GM19463 (cell line): ENCODE results near the gene ACACA.

Experiments
- ATAC-seq: cut with Tn5 transposase; IDR thresholded peaks from one replicate; pipeline ENCODE4 v1.9.1; 2021; ENCODE audit warnings: mild to moderate bottlenecking, moderate library complexity; ENCODE audit not compliant: unreplicated experiment

The ACACA gene

DNA sequence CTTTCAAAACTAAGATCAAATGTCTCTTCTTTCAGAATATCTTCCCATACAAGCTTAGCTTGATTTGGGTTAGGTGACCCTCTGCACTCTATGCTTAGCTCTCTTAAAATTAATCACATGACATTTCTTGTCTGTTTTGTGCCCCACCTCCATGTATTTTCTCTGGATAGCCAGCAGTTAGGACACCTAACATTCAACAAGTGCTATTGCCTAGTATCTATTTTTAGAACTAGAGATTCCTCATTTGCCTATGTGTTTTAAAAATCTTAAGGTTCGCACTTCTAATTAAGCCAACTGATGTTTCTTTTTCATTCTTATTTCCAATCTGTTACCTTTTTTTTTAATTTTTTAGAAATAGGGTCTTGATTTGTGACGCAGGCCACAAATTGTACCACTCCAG, 160.6 kb downstream of the ACACA start:
- no peak for ATAC-seq

GRCh38 chr17:37240381-37240780, 166.3 kb downstream of the ACACA start:
- no peak for ATAC-seq

DNA sequence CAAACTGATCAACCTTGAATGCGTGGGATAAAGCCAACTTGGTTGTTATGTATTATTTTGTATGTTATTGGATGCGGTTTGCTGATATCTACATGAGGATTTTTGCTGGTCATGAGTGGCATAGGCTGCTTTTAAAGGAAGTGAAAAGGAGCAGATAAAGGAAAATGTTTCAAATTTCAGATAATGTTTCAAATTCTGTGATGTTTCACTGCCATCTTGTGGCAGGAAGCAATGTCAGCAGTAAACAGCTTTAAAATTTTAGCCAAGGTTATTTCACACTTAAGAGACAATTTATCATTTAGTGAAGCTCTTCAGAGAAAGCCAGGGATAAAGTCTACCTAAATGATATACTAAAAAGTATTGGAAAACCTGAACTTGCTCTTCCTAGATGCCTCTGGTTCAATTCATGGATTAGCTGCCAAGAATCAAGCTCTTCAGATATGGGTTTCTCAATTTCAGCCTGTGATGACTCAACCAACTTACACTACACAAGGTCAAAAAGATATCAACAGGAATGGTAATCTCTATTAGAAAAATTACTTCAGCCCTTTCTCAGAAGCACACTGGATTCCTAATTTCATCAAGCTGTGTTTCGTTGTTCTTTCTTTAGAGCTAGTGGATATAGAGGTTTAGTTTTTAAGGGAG, 166.8 kb downstream of the ACACA start:
- no peak for ATAC-seq

DNA sequence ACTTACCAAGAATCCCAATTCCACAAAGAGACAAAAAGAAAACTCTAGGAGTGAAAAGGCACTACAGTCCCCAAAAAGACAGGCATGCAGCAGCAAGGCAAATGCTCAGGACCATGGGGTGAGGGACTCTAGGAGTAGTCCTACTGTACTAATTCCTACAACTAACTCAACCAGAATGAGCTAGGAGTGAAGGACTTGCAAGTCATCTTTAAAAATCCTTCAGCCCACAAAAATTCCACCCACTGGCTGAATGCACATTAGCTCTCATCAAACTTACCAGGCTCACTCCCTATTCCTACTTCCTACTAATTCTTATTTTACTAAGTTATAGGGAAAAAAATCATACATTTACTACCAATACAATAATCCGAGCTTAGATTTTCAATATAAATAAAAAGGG, 172.5 kb downstream of the ACACA start:
- ATAC-seq = no peak

DNA sequence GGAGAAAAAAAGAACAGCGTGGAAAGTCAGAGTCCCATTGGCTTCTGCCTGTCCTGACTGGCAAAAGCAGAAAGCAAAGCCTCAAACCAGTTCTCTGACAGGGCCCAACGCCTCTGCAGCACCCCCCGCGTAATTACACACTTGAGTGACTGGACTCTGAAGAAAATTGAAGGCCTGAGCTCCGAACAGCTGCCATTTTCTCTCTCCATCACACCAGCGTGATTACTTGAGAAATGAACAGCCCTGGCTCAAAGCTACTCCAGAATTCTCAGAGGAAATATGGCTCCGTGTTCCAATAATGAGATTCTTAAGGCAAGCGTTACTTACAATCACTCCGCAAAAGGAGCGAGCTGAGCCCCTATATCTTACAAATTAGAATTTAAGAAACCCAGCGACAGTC, 173.6 kb downstream of the ACACA start:
- no peak for ATAC-seq

DNA sequence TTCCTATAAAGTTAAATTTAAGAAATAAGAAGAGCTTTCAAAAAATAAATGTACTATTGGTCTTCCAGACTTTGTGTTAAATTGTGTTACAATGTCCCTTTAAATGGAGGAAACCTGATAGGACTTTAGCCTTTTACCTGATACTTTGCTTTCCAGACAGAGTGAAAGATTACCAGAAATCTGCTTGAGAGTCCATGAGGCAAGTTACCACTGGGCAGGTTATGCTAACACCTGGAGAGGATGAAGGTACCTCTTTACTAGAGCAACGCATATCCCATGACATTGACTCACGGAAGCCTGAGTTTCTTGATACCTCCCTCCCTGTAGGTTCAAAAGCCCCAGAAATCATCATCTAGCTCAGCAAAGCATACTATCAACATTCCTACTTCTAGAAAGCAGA, 174.7 kb downstream of the ACACA start:
- no peak for ATAC-seq

DNA sequence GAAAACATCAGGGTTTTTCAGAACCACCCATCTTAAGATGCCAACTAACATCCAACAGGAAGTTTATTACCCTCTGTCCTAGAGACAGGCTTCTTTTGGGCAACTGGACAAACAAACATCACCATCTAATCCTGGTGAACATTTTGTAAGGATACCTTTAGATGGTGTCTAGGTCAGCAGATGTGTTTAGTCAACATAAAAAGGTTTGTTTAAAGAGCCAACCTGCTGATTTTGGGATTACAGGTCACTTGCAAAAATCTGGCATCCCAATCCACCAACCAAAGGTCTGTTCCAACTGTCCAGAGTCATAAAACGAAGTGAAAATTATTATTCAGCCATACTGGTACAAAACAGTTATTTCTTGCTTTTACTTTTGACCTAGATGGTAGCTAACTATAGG, 176.0 kb downstream of the ACACA start:
- ATAC-seq = no peak

- no peak for ATAC-seq
Measured at GRCh38 chr17:37225465-37225864, 181.2 kb downstream of the ACACA start.

- ATAC-seq = no peak
Measured at GRCh38 chr17:37221865-37222264, 184.8 kb downstream of the ACACA start.

DNA sequence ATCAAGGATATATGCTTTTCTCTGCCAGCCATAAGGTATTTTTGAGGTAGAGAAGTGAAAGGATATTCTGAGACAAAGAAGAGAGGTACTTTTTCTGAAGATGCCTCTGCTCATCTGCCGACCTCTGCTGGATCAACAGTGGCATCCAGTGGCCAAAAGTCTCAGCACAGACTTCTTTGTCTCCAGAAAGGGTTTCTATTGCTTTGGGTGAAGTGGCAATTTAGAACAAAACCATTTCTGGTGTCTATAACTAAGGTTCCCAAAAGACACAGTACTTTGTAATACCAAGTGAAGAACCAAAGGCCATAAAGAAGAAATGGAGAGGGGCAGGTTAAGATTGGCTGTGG, 186.1 kb downstream of the ACACA start:
- no peak for ATAC-seq

DNA sequence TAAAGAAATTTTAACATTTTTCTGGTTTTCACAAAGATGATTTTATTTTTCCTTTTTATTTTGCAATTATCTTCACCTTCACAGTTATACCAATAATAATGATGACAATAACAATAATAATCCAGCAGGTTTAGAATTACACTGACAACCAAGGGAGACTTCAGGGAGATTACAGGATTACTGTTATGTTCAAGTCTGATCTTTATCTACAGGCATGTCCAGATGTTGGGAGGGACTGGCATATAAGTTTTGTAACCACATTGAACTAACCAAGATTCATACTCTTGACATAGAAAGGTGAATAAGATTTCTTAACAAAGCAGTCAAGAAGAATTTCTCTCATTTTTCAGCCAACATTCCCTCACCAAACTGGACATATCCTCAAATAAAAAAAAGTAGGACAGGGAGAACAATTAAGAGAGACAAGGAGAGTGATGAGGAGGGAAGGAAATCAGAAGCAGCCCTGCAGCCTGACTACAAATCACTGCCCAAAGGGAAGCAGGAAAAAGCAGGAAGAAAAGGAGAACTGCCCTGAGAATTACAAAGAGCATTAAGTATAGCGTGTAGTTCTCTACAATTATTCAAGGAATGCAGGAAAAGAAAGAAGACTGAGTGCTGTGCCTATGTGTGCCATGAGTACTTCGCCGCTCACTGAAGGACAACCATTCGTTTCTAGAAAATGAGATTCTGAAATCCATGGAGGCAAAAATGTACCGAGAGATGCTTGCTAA, 186.6 kb downstream of the ACACA start:
- no peak for ATAC-seq

- ATAC-seq = no peak
Measured at GRCh38 chr17:37218849-37219248, 187.8 kb downstream of the ACACA start.

DNA sequence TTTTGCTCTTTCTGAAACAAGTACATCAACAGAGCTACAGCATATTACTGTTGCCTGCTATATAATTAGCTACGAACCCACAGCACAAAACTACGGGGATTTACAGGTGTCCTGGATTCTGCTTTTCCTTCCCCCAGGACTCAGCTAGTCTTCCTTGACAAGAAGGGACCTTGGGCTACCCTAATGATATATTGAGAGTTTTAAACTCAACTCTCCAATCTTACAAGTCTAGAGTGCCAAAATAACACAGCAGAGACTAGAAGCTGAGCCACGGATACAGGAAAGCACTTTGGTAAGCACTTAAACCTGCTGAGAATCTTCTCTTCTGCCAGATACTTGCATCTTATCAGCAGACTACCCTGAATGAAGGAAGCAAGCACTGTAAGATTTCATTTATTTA, 192.2 kb downstream of the ACACA start:
- ATAC-seq = no peak

- ATAC-seq = no peak
Measured at GRCh38 chr17:37213927-37214326, 192.7 kb downstream of the ACACA start.

GRCh38 chr17:37212179-37212578, 194.5 kb downstream of the ACACA start:
- ATAC-seq = no peak

- no peak for ATAC-seq
Measured at GRCh38 chr17:37211136-37211535, 195.5 kb downstream of the ACACA start.

GRCh38 chr17:37207103-37207502, 199.5 kb downstream of the ACACA start:
- ATAC-seq = no peak

GRCh38 chr17:37206299-37206698, 200.3 kb downstream of the ACACA start:
- no peak for ATAC-seq

DNA sequence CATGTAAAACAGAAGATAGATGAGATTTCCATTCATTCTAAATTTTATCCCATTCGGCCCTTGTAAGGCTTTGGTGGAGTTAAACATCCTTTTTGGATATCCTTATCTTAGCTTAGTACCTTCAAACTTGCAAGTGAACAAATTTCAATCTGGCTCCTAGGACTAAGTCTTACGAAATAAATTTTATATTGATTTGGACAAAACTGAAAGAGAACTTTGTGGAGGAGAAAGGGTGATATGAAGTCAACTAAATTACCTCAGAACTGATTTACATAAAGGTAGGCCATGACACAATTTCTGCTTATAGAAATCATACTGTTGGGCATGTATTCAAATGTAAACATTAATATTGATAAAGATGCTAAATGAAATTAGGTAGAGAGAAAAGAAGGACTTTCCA, 206.1 kb downstream of the ACACA start:
- no peak for ATAC-seq

DNA sequence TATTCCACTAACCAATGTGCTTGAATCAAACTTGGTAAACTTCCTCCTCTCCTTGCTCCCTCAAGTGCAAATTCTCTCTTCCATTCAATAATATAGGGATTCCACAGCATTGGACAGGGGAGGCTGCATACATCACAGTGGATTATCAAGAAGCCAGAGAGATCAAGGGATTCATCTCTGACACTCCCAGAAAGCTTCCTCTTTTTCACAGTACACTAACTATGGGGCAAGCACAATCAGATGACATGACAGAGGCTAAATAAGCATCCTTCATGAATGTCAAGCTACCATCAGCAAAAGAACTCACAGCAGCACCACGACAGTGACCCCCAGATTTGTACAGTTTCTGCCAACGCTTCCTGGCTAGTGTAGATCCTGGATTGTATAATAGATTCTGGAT, 209.3 kb downstream of the ACACA start:
- no peak for ATAC-seq

GRCh38 chr17:37194208-37194607, 212.4 kb downstream of the ACACA start:
- ATAC-seq = no peak

- no peak for ATAC-seq
Measured at GRCh38 chr17:37191219-37191618, 215.4 kb downstream of the ACACA start.

DNA sequence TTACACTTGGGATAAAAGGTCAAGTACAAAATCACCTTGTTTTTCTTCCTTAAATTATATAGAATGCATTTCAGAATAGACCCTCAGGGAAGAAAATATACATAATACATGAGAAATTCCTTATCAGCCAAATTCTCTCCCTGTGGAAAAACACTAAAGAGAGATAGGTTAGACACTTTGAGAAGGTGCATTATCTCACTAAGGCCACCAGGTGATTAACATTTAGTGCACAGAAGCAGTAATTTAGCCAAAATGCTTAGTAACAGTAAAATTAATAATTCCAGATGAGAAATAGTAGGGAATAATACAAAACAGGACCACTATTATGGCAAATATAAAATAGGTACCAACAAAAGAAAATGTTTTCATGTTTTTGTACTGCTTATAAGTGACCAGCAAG, 216.1 kb downstream of the ACACA start:
- ATAC-seq = no peak
